GM19324 (cell line): ENCODE measurements around the gene ASB11.
"Not testable (repeated sequence)": the region's sequence is repeated elsewhere in the genome, so short reads cannot be mapped to it uniquely, and the experiment has no call there.

Experiments
- ATAC-seq: cut with Tn5 transposase; IDR thresholded peaks from one replicate; pipeline ENCODE4 v1.9.1; 2021; ENCODE audit warnings: mild to moderate bottlenecking, moderate library complexity; ENCODE audit not compliant: unreplicated experiment, low FRiP score

The ASB11 gene

GRCh38 chrX:15311119-15311518 is 4.3 kb downstream of the ASB11 start:
- ATAC-seq: no peak

DNA sequence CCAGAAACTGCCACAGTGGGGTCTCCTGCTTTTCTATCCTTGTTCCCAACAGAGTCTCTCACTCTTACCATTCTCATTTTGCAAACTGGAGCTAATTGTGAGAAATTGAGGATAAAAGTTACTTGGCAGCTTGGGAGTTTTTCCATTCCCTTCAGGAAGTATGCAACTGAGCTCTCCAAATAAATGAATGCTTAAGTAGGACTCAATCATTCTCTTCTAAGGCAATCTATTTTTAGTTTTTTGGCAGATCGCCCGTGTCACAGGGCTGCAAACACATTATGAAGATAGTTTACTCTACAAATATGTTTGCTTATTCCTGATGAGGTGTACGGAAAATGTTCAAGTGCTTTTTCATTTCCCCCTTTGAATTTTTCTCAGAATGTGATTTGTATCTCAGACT is 5.3 kb downstream of the ASB11 start:
- ATAC-seq: no peak

- not testable (repeated sequence) for ATAC-seq
Measured at GRCh38 chrX:15305899-15306298, 9.5 kb downstream of the ASB11 start.

GRCh38 chrX:15301924-15302323 is 13.5 kb downstream of the ASB11 start:
- no peak for ATAC-seq

GRCh38 chrX:15299941-15300851 is 15.2 kb downstream of the ASB11 start:
- no peak for ATAC-seq

GRCh38 chrX:15298780-15299179 is 16.7 kb downstream of the ASB11 start:
- ATAC-seq: no peak

GRCh38 chrX:15298201-15298600 is 17.2 kb downstream of the ASB11 start:
- ATAC-seq: no peak

- no peak for ATAC-seq
Measured at GRCh38 chrX:15293451-15293850, 22.0 kb downstream of the ASB11 start.

- no peak for ATAC-seq
Measured at GRCh38 chrX:15292861-15293260, 22.6 kb downstream of the ASB11 start.

GRCh38 chrX:15277604-15278003 is 37.8 kb downstream of the ASB11 start:
- ATAC-seq: no peak

GRCh38 chrX:15274946-15275345 is 40.5 kb downstream of the ASB11 start:
- ATAC-seq: no peak

DNA sequence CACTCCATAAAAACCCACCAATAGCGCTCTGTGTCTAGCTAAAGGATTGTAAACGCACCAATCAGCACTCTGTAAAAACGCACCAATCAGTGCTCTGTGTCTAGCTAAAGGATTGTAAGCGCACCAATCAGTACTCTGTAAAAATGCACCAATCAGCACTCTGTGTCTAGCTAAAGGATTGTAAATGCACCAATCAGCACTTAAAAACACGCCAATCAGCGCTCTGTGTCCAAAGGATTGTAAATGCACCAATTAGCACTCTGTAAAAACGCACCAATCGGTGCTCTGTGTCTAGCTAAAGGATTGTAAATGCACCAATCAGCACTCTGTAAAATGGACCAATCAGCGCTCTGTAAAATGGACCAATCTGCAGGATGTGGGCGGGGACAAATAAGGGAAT is 42.2 kb downstream of the ASB11 start:
- ATAC-seq: not testable (repeated sequence)

DNA sequence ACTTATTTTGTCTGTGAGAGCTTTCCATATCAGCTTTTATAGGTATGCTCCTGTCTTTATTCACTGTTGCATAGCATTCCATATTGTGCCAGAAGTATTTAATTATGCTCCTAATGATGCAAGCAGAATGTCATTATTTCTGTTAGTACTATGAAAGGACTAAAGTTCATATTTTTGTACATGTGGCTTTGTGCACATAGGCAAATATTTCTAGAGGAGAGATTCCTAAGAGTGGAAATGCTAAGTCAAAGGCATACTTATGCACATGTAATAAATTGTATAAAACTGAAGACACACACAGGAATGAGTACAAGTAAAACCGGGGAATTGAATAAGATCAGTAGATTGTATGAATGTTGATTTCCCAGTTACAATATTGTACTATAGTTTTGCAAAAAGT is 43.7 kb downstream of the ASB11 start:
- no peak for ATAC-seq

- ATAC-seq: no peak
Measured at GRCh38 chrX:15269618-15270521, 45.6 kb downstream of the ASB11 start, which contains the start of gene ASB9. Gene ASB9 (minus strand): TSS chrX:15270083. CDS start chrX:15269874, 209 bp downstream.

GRCh38 chrX:15269120-15269519 is 46.3 kb downstream of the ASB11 start:
- ATAC-seq: no peak

- ATAC-seq: no peak
Measured at GRCh38 chrX:15254852-15255251, 60.6 kb downstream of the ASB11 start.

GRCh38 chrX:15245896-15246295 is 69.5 kb downstream of the ASB11 start:
- no peak for ATAC-seq

DNA sequence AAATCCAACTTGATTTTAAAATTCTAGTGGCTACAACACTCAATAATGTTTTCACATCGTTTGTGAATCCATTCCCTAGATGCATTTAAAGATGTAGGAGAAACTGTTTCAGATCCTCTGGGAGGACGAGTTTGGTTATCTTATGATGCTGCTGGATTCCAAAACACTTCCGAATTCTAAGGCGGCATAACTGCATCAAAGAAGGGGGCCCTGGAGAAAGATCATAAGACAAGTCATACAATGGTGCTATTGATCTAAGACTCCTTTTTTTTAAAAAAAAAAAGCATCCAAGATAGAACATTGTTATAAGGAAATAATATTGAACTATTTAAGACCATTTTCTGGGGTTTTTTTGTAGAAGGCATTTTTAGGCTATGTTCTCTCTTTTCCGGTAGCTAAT is 71.0 kb downstream of the ASB11 start:
- no peak for ATAC-seq

GRCh38 chrX:15242899-15243555 is 72.4 kb downstream of the ASB11 start:
- ATAC-seq: no peak

- ATAC-seq: no peak
Measured at GRCh38 chrX:15241301-15241700, 74.1 kb downstream of the ASB11 start.

GRCh38 chrX:15240414-15240813 is 75.0 kb downstream of the ASB11 start:
- no peak for ATAC-seq
